HG02642 (cell line): ENCODE data around the gene NBEAL2.

Source experiments
- ATAC-seq: cut with Tn5 transposase; IDR thresholded peaks from one replicate; pipeline ENCODE4 v1.9.1; 2021; ENCODE audit warnings: mild to moderate bottlenecking; ENCODE audit not compliant: unreplicated experiment, poor library complexity

NBEAL2 gene

GRCh38 chr3:46997453-46998091, 18.1 kb downstream of the NBEAL2 start:
- ATAC-seq, result no peak

GRCh38 chr3:46998121-46998851, 18.8 kb downstream of the NBEAL2 start:
- ATAC-seq, result no peak

- ATAC-seq, result no peak
Observed at GRCh38 chr3:46998852-46999515, 19.5 kb downstream of the NBEAL2 start.

- ATAC-seq, result no peak
Observed at GRCh38 chr3:46999516-47000197, 20.2 kb downstream of the NBEAL2 start.

- no peak for ATAC-seq
Observed at GRCh38 chr3:47000198-47000815, 20.8 kb downstream of the NBEAL2 start.

- no peak for ATAC-seq
Observed at GRCh38 chr3:47000922-47001730, 21.7 kb downstream of the NBEAL2 start.

GRCh38 chr3:47001731-47002170, 22.3 kb downstream of the NBEAL2 start:
- ATAC-seq, result no peak

- ATAC-seq, result no peak
Observed at GRCh38 chr3:47002171-47003055, 22.9 kb downstream of the NBEAL2 start.

- no peak for ATAC-seq
Observed at GRCh38 chr3:47003056-47003410, 23.6 kb downstream of the NBEAL2 start.

GRCh38 chr3:47003461-47004368, 24.2 kb downstream of the NBEAL2 start:
- no peak for ATAC-seq

GRCh38 chr3:47004369-47005211, 25.1 kb downstream of the NBEAL2 start:
- ATAC-seq, result no peak

GRCh38 chr3:47005212-47006144, 26.0 kb downstream of the NBEAL2 start:
- ATAC-seq, result no peak

- no peak for ATAC-seq
Observed at GRCh38 chr3:47006145-47006651, 26.7 kb downstream of the NBEAL2 start.

- ATAC-seq, result no peak
Observed at GRCh38 chr3:47007001-47007400, 27.5 kb downstream of the NBEAL2 start.

GRCh38 chr3:47007482-47008233, 28.2 kb downstream of the NBEAL2 start:
- no peak for ATAC-seq
